Epidermal melanocyte (primary cell): ENCODE results near the gene PACRG.

Source experiments
- DNase-seq: peaks from one replicate; pipeline ENCODE4 v3.0.0; 2011; ENCODE audit warnings: low spot score; ENCODE audit not compliant: insufficient read length

The PACRG gene

DNA sequence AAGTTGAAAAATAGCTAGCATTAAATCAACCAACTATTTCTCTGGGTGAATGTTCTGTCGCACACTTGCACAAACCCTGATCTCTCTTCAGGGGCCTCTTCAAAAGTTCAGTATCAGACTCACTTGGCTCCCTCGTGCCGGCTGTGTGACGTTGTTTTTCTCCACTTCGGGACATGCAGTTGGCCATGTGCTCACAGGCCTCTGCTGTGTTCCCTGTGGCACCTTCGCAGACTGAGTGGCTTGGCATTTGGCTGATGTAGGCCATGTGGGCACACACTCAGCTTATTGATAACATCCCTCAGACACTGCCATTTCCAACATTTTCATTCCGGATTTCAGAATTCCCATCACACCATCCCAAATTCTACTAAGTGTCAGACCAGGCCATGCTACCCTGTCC lies 49.3 kb downstream of the PACRG start:
- DNase-seq = no peak

- DNase-seq = no peak
These were observed 50.8 kb downstream of the PACRG start for GRCh38 chr6:162778603-162779002.

DNA sequence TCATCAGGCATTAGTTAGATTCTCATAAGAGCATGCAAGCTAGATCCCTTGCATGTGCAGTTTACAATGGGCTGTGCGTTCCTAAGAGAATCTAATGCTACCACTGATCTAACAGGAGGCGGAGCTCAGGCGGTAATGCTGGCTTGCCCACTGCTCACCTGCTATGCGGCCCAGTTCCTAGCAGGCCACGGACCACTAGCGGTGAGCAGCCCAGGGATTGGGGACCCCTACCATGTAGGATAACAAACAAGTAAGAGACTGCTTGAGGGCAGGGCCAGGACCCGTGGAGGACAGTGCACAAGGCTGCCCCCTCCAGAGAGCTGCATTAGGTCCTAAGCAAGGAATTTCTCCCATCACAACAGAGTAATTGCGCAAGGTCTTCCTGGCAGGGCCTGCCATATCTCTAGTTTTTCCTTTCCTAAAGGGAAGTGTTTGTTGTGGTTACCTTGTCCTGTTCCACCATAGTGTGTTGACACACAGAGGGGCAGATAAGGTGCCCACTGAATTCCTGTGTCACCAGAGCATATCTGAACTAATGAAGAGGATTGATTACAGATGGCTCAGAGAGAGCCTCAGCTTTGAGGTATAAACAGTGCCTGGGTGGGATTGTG lies 58.0 kb downstream of the PACRG start:
- no peak for DNase-seq

DNA sequence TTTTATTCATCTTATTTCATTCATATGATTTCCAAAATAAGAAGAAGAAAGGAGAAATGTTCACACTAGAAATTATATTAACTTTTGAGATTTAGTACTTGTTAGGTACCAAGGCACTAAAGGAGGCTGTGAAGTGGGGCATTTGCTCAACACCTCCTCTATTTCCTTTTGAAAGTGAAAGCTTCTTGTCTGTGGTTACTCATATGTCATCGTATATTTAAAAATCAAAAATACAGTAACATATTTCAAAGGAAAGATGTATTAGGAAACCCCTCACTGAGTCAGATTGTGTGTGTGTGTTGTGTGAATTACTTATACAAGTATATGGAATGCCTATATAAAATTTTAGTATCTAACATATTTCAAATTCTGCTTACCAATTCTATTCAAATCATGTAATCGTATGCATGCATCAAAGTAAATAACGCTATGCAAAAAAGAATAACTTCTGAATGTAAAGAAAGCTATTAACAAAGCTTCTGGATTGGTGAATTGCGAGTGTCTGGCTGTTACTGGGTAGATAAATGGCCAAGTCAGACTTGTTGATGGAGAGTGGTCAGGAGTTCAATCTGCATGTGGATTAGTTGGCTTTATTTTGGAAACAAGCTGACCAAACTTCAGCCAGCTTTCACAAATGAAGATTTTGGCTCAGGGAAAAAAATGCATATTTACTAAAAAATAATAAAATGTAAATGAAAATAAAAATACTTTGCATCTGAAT lies 70.9 kb downstream of the PACRG start:
- no peak for DNase-seq

DNA sequence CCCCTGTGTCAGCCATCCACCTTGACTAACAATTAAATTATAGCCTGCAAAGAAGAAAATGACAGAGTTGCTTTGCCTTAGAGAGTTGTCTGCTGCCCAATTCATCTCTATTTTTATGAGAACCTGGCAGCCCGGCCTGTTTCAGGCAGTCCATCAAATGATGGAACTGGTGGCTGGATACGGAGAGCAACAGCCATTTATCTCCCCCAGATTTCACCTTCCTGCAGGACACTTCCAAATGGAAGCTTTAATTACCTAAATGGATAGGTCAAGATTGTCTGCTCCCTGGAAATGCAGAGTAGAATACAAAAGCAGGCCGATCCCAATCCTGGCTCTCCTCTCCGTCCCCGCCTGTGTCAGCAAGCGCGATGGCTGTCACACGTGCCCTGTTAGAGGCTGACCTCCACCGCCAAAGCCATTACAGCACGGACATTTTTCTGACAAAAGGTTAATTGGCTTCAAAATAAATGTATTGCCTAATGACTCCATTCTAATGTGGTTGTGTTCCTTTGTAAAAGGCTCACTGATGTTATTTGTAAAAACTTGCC lies 86.7 kb downstream of the PACRG start:
- DNase-seq = no peak

DNA sequence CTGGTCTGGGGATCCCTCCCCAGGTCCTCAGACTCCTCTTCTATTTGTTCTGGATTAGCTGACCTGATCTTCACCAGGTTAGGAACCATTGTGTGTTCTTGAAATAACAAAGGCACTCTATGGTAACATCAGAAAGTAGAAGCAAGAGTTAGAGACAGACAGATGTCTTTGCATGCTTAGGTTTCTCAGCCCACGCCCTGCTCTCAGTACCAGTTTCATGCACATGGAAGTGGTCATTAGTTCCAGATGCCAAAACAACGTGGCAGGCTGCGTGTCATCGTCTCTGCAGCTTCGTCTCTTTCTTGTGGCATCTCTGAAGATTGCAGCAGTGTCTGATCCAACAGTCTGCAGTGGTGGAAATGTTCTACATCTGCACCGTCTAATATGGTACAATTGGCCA lies 89.4 kb downstream of the PACRG start:
- no peak for DNase-seq

DNA sequence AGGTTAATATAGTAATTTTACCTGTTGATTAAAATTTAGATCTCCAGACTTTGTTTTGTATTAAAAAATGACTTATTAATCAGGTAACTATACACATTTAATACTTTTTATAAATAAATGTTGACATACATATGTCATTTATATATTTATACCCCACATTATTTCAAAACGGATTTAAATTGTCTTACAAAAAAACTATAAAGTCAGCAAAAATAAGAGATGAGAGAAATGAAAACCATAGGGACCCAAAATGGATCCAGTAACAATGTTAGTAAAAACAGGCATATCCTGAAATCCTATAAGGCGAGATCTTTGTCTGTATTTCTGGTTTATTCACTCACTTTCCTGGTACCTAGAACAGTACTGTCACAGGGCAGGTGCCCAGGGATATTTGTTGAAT lies 91.5 kb downstream of the PACRG start:
- DNase-seq = no peak

GRCh38 chr6:162821102-162821501 lies 93.3 kb downstream of the PACRG start:
- no peak for DNase-seq

- DNase-seq = no peak
These were observed 97.8 kb downstream of the PACRG start for GRCh38 chr6:162825597-162825996.

- DNase-seq = no peak
These were observed 101.4 kb downstream of the PACRG start for GRCh38 chr6:162829013-162829742.

- DNase-seq = no peak
These were observed 106.0 kb downstream of the PACRG start for GRCh38 chr6:162833776-162834175.

GRCh38 chr6:162845972-162846371 lies 118.2 kb downstream of the PACRG start:
- no peak for DNase-seq

GRCh38 chr6:162846723-162847122 lies 118.9 kb downstream of the PACRG start:
- DNase-seq = no peak

GRCh38 chr6:162849269-162849668 lies 121.5 kb downstream of the PACRG start:
- no peak for DNase-seq

DNA sequence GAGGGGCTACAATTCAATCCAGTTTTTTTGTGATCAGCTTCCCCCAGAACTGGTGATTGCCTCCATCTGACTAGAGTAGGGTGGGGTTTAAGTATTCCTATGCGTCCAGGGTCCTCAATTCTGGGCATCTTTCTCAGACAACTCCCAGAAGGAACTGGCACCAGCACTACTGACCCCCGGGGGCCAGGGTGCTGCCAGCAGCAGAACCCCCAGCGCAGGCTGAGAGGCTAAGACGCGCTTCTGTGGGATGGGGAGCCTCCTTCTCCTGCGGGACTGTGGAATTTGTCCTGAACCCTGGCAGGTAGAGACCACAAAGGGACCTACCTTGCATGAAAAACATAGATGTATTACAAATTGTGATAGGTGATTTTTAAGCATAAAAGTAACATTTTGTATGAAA lies 124.4 kb downstream of the PACRG start:
- DNase-seq = no peak

GRCh38 chr6:162852840-162853577 lies 125.2 kb downstream of the PACRG start:
- no peak for DNase-seq

DNA sequence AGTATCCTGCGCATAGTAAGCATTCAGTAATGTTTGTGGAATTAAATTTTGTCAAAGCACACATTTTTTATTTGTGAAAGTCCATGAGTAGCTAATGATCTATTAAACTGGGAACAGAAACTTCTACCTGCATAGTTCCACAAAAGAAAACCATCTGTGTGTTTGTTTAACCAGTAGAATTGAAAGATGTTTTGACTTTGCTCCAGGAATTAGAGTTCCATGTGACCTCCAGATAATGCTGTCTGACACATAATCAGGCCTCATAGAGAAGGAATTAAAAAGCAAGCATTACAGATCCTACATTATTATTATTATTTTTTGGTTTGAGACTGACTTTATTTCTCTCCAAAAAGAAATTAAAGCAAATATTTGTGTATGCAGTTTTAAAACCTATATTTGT lies 126.5 kb downstream of the PACRG start:
- no peak for DNase-seq

DNA sequence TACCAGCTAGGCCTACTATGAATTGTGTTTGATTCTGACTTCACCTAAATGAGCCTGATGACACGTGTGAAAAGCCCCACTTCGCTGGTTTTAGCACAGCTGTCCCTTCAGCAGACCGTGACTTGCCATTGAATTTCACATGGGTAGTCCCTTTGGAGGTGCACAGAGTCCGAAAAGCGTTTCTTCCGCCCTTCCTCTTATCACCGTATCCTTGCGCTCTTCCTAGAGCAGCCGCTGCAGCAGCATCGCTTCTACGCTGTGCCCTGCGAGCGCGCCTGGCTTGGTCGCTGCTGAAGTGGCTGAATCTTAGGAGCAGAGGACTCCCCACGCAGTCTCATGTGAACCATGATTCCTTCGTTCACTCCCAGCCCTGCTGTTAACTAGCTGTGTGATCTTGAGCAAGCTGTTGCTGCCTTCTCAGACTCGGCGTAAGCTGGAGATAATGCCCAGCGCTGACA lies 127.0 kb downstream of the PACRG start:
- DNase-seq = no peak

- peak; percentile 41 for DNase-seq
These were observed 129.1 kb downstream of the PACRG start for GRCh38 chr6:162856885-162857284.

GRCh38 chr6:162857326-162857725 lies 129.6 kb downstream of the PACRG start:
- no peak for DNase-seq

DNA sequence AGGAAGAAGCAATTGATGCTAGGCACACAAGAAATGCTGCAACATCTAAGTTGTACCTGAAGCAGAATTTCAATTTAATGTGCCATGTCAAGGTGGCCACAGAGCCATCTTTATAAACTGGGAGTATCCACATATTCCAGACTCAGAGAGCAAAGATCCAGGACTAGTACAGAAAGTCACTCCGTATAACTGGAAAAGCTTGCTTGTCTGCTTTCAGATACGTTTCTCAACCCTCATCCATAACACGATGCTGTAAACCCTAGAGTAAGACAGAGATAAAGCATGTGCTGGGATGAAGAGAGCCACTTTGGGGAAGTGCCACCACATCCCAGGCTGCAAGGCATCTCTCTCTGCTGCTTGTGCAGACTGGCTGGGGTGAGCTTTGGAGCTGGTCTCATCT lies 134.7 kb downstream of the PACRG start:
- DNase-seq = no peak

DNA sequence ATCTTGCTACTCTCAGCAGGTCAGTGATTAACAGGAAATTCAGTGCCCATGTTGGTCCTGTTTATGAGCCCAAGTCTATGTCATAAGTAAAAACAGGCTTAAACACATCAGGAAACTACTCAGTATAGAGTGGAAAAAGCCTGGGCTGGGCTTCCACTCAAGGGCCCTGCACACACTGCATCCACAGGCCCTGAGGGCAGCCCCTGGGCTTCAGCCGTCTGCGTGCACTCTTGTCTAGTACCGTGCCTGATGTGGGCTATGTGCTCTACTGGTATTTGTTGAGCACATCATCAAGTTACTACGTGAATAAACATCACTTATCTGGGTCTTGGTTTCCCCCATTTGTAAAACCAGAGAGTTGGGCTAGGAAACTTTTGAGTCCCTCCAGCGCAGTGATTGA lies 135.2 kb downstream of the PACRG start:
- no peak for DNase-seq
